Measurements from ENCODE around the gene EPB41L4B.

Gene EPB41L4B

DNA sequence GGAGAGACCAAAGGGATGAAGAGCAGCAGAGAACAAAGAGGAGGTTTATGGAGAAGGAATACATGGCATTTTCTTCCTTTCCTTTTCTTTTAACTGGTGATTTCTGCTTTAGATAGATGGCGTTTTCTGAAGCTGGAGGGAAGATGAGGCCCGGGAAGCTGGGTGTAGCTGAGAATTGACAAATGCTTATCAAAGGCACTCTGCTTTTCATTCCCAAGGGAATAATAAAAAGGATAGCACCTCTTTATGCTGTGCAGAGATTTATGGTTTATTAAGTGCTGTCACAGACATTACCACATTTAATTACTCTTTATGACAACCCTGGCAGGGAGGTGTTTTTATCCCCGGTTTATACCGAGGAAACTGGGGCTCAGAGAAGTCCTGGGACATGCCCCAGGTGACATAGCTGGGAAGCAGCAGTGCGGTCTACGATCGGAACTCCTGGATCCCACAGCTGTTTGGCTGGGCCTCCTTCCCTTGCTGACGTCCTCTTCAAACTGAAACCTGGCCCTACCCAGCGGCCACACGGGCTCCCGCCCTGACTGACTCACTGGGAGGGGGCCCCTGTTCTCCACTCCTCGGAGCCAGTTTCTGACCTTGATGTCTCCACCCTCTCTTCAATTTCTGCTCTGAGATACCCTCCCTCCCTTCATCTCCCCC lies 8.2 kb upstream of the EPB41L4B start:
- TF ChIP-seq CSDC2 (CRISPR knock-in tag; IDR thresholded peaks at IDR 0.05), result no peak
- TF ChIP-seq, protein P1, sequence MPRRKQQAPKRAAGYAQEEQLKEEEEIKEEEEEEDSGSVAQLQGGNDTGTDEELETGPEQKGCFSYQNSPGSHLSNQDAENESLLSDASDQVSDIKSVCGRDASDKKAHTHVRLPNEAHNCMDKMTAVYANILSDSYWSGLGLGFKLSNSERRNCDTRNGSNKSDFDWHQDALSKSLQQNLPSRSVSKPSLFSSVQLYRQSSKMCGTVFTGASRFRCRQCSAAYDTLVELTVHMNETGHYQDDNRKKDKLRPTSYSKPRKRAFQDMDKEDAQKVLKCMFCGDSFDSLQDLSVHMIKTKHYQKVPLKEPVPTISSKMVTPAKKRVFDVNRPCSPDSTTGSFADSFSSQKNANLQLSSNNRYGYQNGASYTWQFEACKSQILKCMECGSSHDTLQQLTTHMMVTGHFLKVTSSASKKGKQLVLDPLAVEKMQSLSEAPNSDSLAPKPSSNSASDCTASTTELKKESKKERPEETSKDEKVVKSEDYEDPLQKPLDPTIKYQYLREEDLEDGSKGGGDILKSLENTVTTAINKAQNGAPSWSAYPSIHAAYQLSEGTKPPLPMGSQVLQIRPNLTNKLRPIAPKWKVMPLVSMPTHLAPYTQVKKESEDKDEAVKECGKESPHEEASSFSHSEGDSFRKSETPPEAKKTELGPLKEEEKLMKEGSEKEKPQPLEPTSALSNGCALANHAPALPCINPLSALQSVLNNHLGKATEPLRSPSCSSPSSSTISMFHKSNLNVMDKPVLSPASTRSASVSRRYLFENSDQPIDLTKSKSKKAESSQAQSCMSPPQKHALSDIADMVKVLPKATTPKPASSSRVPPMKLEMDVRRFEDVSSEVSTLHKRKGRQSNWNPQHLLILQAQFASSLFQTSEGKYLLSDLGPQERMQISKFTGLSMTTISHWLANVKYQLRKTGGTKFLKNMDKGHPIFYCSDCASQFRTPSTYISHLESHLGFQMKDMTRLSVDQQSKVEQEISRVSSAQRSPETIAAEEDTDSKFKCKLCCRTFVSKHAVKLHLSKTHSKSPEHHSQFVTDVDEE (CRISPR knock-in tag; IDR thresholded peaks at IDR 0.05), result no peak
- TF ChIP-seq, protein P2, sequence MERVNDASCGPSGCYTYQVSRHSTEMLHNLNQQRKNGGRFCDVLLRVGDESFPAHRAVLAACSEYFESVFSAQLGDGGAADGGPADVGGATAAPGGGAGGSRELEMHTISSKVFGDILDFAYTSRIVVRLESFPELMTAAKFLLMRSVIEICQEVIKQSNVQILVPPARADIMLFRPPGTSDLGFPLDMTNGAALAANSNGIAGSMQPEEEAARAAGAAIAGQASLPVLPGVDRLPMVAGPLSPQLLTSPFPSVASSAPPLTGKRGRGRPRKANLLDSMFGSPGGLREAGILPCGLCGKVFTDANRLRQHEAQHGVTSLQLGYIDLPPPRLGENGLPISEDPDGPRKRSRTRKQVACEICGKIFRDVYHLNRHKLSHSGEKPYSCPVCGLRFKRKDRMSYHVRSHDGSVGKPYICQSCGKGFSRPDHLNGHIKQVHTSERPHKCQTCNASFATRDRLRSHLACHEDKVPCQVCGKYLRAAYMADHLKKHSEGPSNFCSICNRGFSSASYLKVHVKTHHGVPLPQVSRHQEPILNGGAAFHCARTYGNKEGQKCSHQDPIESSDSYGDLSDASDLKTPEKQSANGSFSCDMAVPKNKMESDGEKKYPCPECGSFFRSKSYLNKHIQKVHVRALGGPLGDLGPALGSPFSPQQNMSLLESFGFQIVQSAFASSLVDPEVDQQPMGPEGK (CRISPR knock-in tag; IDR thresholded peaks at IDR 0.05; ENCODE audit: borderline replicate concordance), result no peak
- TF ChIP-seq ZFP3 (CRISPR knock-in tag; IDR thresholded peaks at IDR 0.05), result no peak
- TF ChIP-seq BACH2 (CRISPR knock-in tag; IDR thresholded peaks at IDR 0.05; ENCODE audit: borderline replicate concordance), result no peak
- TF ChIP-seq TCF4 (CRISPR knock-in tag; IDR thresholded peaks at IDR 0.05; ENCODE audit: borderline replicate concordance), result no peak
- no peak for TF ChIP-seq RARB (CRISPR knock-in tag; IDR thresholded peaks at IDR 0.05)
- no peak for TF ChIP-seq ARNTL (CRISPR knock-in tag; IDR thresholded peaks at IDR 0.05; ENCODE audit: borderline replicate concordance, low read depth)
- no peak for TF ChIP-seq ZNF70 (CRISPR knock-in tag; IDR thresholded peaks at IDR 0.05)
- TF ChIP-seq, protein P3, sequence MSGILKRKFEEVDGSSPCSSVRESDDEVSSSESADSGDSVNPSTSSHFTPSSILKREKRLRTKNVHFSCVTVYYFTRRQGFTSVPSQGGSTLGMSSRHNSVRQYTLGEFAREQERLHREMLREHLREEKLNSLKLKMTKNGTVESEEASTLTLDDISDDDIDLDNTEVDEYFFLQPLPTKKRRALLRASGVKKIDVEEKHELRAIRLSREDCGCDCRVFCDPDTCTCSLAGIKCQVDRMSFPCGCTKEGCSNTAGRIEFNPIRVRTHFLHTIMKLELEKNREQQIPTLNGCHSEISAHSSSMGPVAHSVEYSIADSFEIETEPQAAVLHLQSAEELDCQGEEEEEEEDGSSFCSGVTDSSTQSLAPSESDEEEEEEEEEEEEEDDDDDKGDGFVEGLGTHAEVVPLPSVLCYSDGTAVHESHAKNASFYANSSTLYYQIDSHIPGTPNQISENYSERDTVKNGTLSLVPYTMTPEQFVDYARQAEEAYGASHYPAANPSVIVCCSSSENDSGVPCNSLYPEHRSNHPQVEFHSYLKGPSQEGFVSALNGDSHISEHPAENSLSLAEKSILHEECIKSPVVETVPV (CRISPR knock-in tag; IDR thresholded peaks at IDR 0.05), result no peak
- no peak for TF ChIP-seq ZNF565 (CRISPR knock-in tag; conservative IDR thresholded peaks at IDR 0.05; ENCODE audit: low read depth)
- no peak for TF ChIP-seq ZNF8 (CRISPR knock-in tag; IDR thresholded peaks at IDR 0.05)
- TF ChIP-seq TOX (CRISPR knock-in tag; IDR thresholded peaks at IDR 0.05; ENCODE audit: borderline replicate concordance), result no peak
- TF ChIP-seq PPARA (CRISPR knock-in tag; IDR thresholded peaks at IDR 0.05; ENCODE audit: borderline replicate concordance), result no peak
- TF ChIP-seq, protein P4, sequence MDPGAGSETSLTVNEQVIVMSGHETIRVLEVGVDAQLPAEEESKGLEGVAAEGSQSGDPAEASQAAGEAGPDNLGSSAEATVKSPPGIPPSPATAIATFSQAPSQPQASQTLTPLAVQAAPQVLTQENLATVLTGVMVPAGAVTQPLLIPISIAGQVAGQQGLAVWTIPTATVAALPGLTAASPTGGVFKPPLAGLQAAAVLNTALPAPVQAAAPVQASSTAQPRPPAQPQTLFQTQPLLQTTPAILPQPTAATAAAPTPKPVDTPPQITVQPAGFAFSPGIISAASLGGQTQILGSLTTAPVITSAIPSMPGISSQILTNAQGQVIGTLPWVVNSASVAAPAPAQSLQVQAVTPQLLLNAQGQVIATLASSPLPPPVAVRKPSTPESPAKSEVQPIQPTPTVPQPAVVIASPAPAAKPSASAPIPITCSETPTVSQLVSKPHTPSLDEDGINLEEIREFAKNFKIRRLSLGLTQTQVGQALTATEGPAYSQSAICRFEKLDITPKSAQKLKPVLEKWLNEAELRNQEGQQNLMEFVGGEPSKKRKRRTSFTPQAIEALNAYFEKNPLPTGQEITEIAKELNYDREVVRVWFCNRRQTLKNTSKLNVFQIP (CRISPR knock-in tag; IDR thresholded peaks at IDR 0.05; ENCODE audit: borderline replicate concordance, low read depth), result no peak
- TF ChIP-seq ESRRG (CRISPR knock-in tag; IDR thresholded peaks at IDR 0.05), result no peak
- TF ChIP-seq ZFP30 (CRISPR knock-in tag; IDR thresholded peaks at IDR 0.05), result no peak
- no peak for TF ChIP-seq ZC3H10 (CRISPR knock-in tag; IDR thresholded peaks at IDR 0.05)
- TF ChIP-seq, protein P5, sequence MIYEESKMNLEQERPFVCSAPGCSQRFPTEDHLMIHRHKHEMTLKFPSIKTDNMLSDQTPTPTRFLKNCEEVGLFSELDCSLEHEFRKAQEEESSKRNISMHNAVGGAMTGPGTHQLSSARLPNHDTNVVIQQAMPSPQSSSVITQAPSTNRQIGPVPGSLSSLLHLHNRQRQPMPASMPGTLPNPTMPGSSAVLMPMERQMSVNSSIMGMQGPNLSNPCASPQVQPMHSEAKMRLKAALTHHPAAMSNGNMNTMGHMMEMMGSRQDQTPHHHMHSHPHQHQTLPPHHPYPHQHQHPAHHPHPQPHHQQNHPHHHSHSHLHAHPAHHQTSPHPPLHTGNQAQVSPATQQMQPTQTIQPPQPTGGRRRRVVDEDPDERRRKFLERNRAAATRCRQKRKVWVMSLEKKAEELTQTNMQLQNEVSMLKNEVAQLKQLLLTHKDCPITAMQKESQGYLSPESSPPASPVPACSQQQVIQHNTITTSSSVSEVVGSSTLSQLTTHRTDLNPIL (CRISPR knock-in tag; IDR thresholded peaks at IDR 0.05; ENCODE audit: low read depth), result no peak
- ATAC-seq, result no peak

DNA sequence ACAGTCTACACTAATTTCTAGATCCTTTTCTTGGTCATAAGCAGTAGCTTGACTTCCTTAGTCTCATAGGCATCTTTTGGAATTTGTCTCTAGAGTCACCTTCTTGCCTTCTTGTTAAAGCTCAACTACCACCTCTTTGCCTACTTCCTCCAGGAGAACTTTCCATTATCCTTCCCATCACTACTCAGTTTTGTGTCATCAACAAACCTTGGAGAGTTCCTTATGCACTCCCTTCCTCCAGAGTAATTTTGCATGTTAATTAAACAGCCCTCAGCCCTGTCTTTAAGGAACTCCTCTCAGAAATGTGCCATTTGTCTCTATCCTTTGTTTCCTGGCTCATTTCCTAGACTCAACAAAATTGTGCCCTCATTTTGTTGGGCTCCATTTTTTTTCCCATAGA lies 4.2 kb upstream of the EPB41L4B start:
- no peak for ATAC-seq
- TF ChIP-seq, protein P5 (CRISPR knock-in tag; IDR thresholded peaks at IDR 0.05; ENCODE audit: low read depth), result no peak
- TF ChIP-seq ZFP3 (CRISPR knock-in tag; IDR thresholded peaks at IDR 0.05), result no peak
- no peak for TF ChIP-seq BACH2 (CRISPR knock-in tag; IDR thresholded peaks at IDR 0.05; ENCODE audit: borderline replicate concordance)
- no peak for TF ChIP-seq ZNF8 (CRISPR knock-in tag; IDR thresholded peaks at IDR 0.05)
- TF ChIP-seq ZC3H10 (CRISPR knock-in tag; IDR thresholded peaks at IDR 0.05), result no peak
- no peak for TF ChIP-seq TCF4 (CRISPR knock-in tag; IDR thresholded peaks at IDR 0.05; ENCODE audit: borderline replicate concordance)
- TF ChIP-seq ZNF565 (CRISPR knock-in tag; conservative IDR thresholded peaks at IDR 0.05; ENCODE audit: low read depth), result no peak
- TF ChIP-seq RARB (CRISPR knock-in tag; IDR thresholded peaks at IDR 0.05), result no peak
- no peak for TF ChIP-seq CSDC2 (CRISPR knock-in tag; IDR thresholded peaks at IDR 0.05)
- TF ChIP-seq, protein P4 (CRISPR knock-in tag; IDR thresholded peaks at IDR 0.05; ENCODE audit: borderline replicate concordance, low read depth), result no peak
- TF ChIP-seq ARNTL (CRISPR knock-in tag; IDR thresholded peaks at IDR 0.05; ENCODE audit: borderline replicate concordance, low read depth), result no peak
- TF ChIP-seq, protein P1 (CRISPR knock-in tag; IDR thresholded peaks at IDR 0.05), result no peak
- TF ChIP-seq, protein P3 (CRISPR knock-in tag; IDR thresholded peaks at IDR 0.05), result no peak
- TF ChIP-seq ISL1 (CRISPR knock-in tag; IDR thresholded peaks at IDR 0.05), result no peak
